GM10248 (cell line): Measurements from ENCODE around the gene TIMM17A.

Source experiments
- CTCF ChIA-PET: fragments of 300-600 bp; sonication (Branson Sonifier 250); formaldehyde crosslinking; extraction: SDS; loops from one replicate; lab custom pipeline; 2021; ENCODE audit warnings: antibody characterized with exemption; lab: Yijun Ruan, JAX
- POLR2A ChIA-PET: fragments of 350-650 bp; sonication (Branson Sonifier 250); formaldehyde crosslinking; extraction: SDS; loops from one replicate; lab custom pipeline; 2020; ENCODE audit warnings: antibody characterized with exemption; lab: Yijun Ruan, JAX
- DNase-seq: peaks from one replicate; pipeline ENCODE4 v3.0.0; 2012; ENCODE audit errors: extremely low spot score
- CTCF ChIP-seq: IDR thresholded peaks from 2 replicates; pipeline ENCODE4 v1.5.1; 2012; ENCODE audit warnings: mild to moderate bottlenecking, low read depth; ENCODE audit errors: extremely low read depth, missing control alignments, control extremely low read depth

TIMM17A gene

GRCh38 chr1:201955009-201955728 lies at the start of gene TIMM17A:
TIMM17A (plus strand) TSS chr1:201955503; CDS start chr1:201955527, 24 bp downstream.
- ChIA-PET POLR2A (no interaction called here), CTCF (interaction anchor here (1.0 to 3.3 kb wide), 4 partner anchors 45 to 245 kb away, joined by 3 to 20 read pairs (median 4); no protein-coding TSS in a partner anchor)
- peak; percentile 97 for DNase-seq
- no peak for TF ChIP-seq CTCF

- POLR2A ChIA-PET: no interaction called here
- TF ChIP-seq CTCF: no peak
- no peak for DNase-seq
- CTCF ChIA-PET: interaction anchor here (1.0 to 9.0 kb wide), 5 partner anchors 9 to 77 kb away, joined by 3 to 65 read pairs (median 3); partner anchors contain the start of genes IPO9 and TIMM17A
Measured at GRCh38 chr1:201906336-201906735, 49.0 kb upstream of the TIMM17A start.

- CTCF ChIA-PET: interaction anchor here (1.7 to 9.0 kb wide), 3 partner anchors 10 to 47 kb away, joined by 3 to 65 read pairs (median 5); partner anchors contain the start of gene TIMM17A
- POLR2A ChIA-PET: no interaction called here
- DNase-seq: no peak
- no peak for TF ChIP-seq CTCF
Measured at GRCh38 chr1:201907621-201908020, 47.7 kb upstream of the TIMM17A start.

- POLR2A ChIA-PET: no interaction called here
- CTCF ChIA-PET: interaction anchor here (4.7 kb wide), 1 partner anchor 16 kb away, joined by 31 read pairs; no protein-coding TSS in a partner anchor
- TF ChIP-seq CTCF: no peak
- no peak for DNase-seq
Measured at GRCh38 chr1:201911826-201912571, 43.3 kb upstream of the TIMM17A start.

GRCh38 chr1:201912832-201913231 lies 42.5 kb upstream of the TIMM17A start:
- CTCF ChIA-PET: interaction anchor here (1.2 to 4.7 kb wide), 3 partner anchors 16 to 29 kb away, joined by 3 to 31 read pairs (median 3); no protein-coding TSS in a partner anchor
- POLR2A ChIA-PET: no interaction called here
- DNase-seq: no peak
- no peak for TF ChIP-seq CTCF
